Measurements from ENCODE around the gene DTNA. TPM values are rescaled to one million over a fixed set of nuclear protein-coding genes. Genes with fewer than 3 reads are reported as not detected.

Gene DTNA
- total RNA-seq, 1 experiment from 2014 or later, result 0.77 TPM

DNA sequence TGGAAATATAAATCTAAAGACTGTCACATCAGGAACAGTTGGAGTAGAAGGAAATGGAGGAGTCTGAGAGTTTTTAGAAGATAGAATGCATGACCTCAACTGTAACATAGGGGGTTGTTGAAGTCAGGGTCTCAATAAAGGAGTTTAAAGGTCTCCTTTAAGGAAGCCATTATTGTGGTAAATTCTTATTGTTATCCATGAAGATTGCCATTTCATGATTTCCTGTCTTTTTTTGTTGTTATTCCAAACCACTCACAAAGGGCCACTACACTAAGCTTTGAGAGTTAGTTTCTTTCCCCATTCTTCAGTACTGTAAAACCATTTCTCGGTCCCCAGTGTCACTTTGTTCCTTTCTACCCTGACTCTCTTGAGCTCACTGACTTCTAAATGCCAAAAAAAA lies 134.0 kb downstream of the DTNA start:
- ATAC-seq (no peak), DNase-seq (ENCODE audit: low read depth, low spot score) (no peak)
- intact Hi-C loops (cut with micrococcal nuclease; ENCODE audit: unreplicated experiment), result no loop called here
- Histone ChIP-seq H3K4me1 (ENCODE audit: control insufficient read depth, insufficient read depth, low read length) (no peaks in the 10 kb centered on the region), H3K27me3 (ENCODE audit: control insufficient read depth, insufficient read depth, low read length) (no peaks in the 10 kb centered on the region), H3K27ac (ENCODE audit: low read length) (no peak overlapping the region), H3K9me3 (ENCODE audit: control insufficient read depth, insufficient read depth, low read depth, low read length) (no peaks in the 10 kb centered on the region), H3K4me3 (ENCODE audit: low read depth in 2 of 2, low read length in 2 of 2) (no peak overlapping the region), H3K36me3 (ENCODE audit: control insufficient read depth, insufficient read depth, low read length) (no peaks in the 10 kb centered on the region)
- POLR2A ChIA-PET, result no interaction called here
- CTCF ChIA-PET, result no interaction called here
- in situ Hi-C loops (cut with HindIII; ENCODE audit: low pct_unique_long_range_greater_than_20kb, low sequenced_read_pairs), result no loop called here
- TF ChIP-seq, protein P1, sequence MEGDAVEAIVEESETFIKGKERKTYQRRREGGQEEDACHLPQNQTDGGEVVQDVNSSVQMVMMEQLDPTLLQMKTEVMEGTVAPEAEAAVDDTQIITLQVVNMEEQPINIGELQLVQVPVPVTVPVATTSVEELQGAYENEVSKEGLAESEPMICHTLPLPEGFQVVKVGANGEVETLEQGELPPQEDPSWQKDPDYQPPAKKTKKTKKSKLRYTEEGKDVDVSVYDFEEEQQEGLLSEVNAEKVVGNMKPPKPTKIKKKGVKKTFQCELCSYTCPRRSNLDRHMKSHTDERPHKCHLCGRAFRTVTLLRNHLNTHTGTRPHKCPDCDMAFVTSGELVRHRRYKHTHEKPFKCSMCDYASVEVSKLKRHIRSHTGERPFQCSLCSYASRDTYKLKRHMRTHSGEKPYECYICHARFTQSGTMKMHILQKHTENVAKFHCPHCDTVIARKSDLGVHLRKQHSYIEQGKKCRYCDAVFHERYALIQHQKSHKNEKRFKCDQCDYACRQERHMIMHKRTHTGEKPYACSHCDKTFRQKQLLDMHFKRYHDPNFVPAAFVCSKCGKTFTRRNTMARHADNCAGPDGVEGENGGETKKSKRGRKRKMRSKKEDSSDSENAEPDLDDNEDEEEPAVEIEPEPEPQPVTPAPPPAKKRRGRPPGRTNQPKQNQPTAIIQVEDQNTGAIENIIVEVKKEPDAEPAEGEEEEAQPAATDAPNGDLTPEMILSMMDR (IDR thresholded peaks at IDR 0.05), result no peak
- TF ChIP-seq POLR2AphosphoS5 (IDR thresholded peaks at IDR 0.05; ENCODE audit: low read depth, low read length), result no peak
- TF ChIP-seq SIN3A (IDR thresholded peaks at IDR 0.05; ENCODE audit: borderline replicate concordance, insufficient read depth, low read depth, low read length), result no peak
- TF ChIP-seq, protein P2, sequence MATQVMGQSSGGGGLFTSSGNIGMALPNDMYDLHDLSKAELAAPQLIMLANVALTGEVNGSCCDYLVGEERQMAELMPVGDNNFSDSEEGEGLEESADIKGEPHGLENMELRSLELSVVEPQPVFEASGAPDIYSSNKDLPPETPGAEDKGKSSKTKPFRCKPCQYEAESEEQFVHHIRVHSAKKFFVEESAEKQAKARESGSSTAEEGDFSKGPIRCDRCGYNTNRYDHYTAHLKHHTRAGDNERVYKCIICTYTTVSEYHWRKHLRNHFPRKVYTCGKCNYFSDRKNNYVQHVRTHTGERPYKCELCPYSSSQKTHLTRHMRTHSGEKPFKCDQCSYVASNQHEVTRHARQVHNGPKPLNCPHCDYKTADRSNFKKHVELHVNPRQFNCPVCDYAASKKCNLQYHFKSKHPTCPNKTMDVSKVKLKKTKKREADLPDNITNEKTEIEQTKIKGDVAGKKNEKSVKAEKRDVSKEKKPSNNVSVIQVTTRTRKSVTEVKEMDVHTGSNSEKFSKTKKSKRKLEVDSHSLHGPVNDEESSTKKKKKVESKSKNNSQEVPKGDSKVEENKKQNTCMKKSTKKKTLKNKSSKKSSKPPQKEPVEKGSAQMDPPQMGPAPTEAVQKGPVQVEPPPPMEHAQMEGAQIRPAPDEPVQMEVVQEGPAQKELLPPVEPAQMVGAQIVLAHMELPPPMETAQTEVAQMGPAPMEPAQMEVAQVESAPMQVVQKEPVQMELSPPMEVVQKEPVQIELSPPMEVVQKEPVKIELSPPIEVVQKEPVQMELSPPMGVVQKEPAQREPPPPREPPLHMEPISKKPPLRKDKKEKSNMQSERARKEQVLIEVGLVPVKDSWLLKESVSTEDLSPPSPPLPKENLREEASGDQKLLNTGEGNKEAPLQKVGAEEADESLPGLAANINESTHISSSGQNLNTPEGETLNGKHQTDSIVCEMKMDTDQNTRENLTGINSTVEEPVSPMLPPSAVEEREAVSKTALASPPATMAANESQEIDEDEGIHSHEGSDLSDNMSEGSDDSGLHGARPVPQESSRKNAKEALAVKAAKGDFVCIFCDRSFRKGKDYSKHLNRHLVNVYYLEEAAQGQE (IDR thresholded peaks at IDR 0.05; ENCODE audit: insufficient read depth in 1 of 2, low read depth in 2 of 2, low read length in 1 of 2), result no peak
- TF ChIP-seq TCF7L2 (IDR thresholded peaks at IDR 0.05; ENCODE audit: low read depth, low read length), result no peak
- BruUV-seq (replicated peaks), result no TSS peak

DNA sequence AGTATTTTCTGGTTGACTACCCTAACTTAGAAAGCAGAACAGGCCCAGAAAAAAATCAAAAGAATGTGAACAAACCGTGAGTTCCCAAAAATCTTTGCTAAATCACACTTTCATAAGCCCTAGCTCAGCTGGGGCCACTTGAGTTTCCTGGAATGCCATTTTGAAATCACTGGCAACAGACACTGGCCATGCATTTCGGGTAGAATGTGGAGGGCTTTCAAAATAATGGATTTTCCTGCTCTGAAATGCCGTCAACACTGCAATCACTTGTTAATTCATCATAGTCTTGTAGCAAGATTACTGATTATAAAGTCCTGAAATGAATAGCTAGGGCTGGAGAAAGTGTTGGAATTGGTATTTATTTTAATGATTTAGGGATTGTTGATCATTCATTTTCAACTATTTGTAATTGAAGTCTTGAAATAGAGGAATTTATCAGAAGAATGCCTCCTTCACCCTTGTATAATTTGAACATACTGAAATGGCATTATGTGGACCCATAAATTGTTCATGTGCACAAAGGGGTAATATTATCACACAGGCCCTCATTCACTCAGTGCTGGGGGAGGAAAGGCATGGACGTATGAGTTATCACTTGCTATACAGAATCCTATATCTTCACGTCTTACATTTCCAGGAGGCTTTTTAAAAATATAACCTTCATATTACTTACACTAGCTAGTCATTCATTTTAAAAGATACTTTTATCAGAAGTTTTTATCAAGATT lies 134.8 kb downstream of the DTNA start:
- ATAC-seq, result no peak
- Histone ChIP-seq H3K9me3 (ENCODE audit: control insufficient read depth, insufficient read depth, low read depth, low read length) (no peaks in the 10 kb centered on the region), H3K36me3 (ENCODE audit: control insufficient read depth, insufficient read depth, low read length) (no peaks in the 10 kb centered on the region), H3K4me3 (ENCODE audit: low read depth in 2 of 2, low read length in 2 of 2) (no peak overlapping the region), H3K27me3 (ENCODE audit: control insufficient read depth, insufficient read depth, low read length) (no peaks in the 10 kb centered on the region), H3K27ac (ENCODE audit: low read length) (no peak overlapping the region), H3K4me1 (ENCODE audit: control insufficient read depth, insufficient read depth, low read length) (no peaks in the 10 kb centered on the region)
- ChIA-PET CTCF (no interaction called here), POLR2A (no interaction called here)
- intact Hi-C loops (cut with micrococcal nuclease; ENCODE audit: unreplicated experiment) (no loop called here), in situ Hi-C loops (cut with HindIII; ENCODE audit: low pct_unique_long_range_greater_than_20kb, low sequenced_read_pairs) (no loop called here)
- DNase-seq (ENCODE audit: low read depth, low spot score), result no peak
- BruUV-seq (replicated peaks), result no TSS peak
- TF ChIP-seq, protein P1 (IDR thresholded peaks at IDR 0.05), result no peak
- TF ChIP-seq SIN3A (IDR thresholded peaks at IDR 0.05; ENCODE audit: borderline replicate concordance, insufficient read depth, low read depth, low read length), result no peak
- no peak for TF ChIP-seq TCF7L2 (IDR thresholded peaks at IDR 0.05; ENCODE audit: low read depth, low read length)
- TF ChIP-seq, protein P2 (IDR thresholded peaks at IDR 0.05; ENCODE audit: insufficient read depth in 1 of 2, low read depth in 2 of 2, low read length in 1 of 2), result no peak

Measured in Panc1 (cell line).